PC-9 (cell line): ENCODE measurements around the gene ANKRD11. TPM values are rescaled to one million over a fixed set of nuclear protein-coding genes. Genes with fewer than 3 reads are reported as not detected.
A peak's percentile ranks its signal among the peaks of the same experiment; 100 is the strongest.

Experiments used
- BruUV-seq: library from RNA; stranded (reverse); fragments of 400-500 nt; replicated peaks from 2 replicates; lab custom pipeline; 2021; lab: Mats Ljungman, UMichigan
- CTCF ChIA-PET: fragments of 300-600 bp; sonication (Branson Sonifier 250); formaldehyde crosslinking; loops from one replicate; lab custom pipeline; 2022; ENCODE audit warnings: antibody characterized with exemption; lab: Charles Lee
- POLR2A ChIA-PET: fragments of 300-600 bp; sonication (Branson Sonifier 250); formaldehyde crosslinking; loops from one replicate; lab custom pipeline; 2022; ENCODE audit warnings: antibody characterized with exemption; ENCODE audit not compliant: unreplicated experiment; lab: Charles Lee
- DNase-seq, 2 experiments: peaks; one replicate each; pipeline versions ENCODE4 v3.0.0 to v3.0.0-alpha.2; 2015 to 2022; ENCODE audit warnings: mixed read lengths in 1 of 2
- H2AFZ ChIP-seq: fragments of 200-600 bp; sonication (generic); 2 replicates; pipeline ENCODE4 v1.8.1; 2017; ENCODE audit warnings: antibody characterized with exemption
- H3F3A ChIP-seq: fragments of 200-600 bp; sonication (generic); 2 replicates; pipeline ENCODE4 v1.8.1; 2017; ENCODE audit warnings: antibody characterized with exemption, mild to moderate bottlenecking, low read depth; ENCODE audit not compliant: insufficient read depth
- H3K27ac ChIP-seq: fragments of 200-600 bp; sonication (generic); 2 replicates; pipeline ENCODE4 v1.6.1; 2016; ENCODE audit warnings: mixed run types
- H3K27me3 ChIP-seq: fragments of 200-600 bp; sonication (generic); 2 replicates; pipeline ENCODE4 v1.6.1; 2016; ENCODE audit warnings: low read depth, mixed run types; ENCODE audit not compliant: insufficient read depth
- H3K36me3 ChIP-seq: fragments of 200-600 bp; sonication (generic); 2 replicates; pipeline ENCODE4 v1.6.1; 2016; ENCODE audit warnings: low read depth, mixed run types
- H3K4me1 ChIP-seq: fragments of 200-600 bp; sonication (generic); replicated peaks from 2 replicates; pipeline ENCODE4 v1.6.1; 2016; ENCODE audit warnings: mixed run types; ENCODE audit not compliant: insufficient read depth
- H3K4me2 ChIP-seq: fragments of 200-600 bp; sonication (generic); 2 replicates; pipeline ENCODE4 v1.6.1; 2017; ENCODE audit warnings: mixed run types
- H3K4me3 ChIP-seq: fragments of 200-600 bp; sonication (generic); 2 replicates; pipeline ENCODE4 v1.6.1; 2016; ENCODE audit warnings: mixed run types
- H3K79me2 ChIP-seq: fragments of 200-600 bp; sonication (generic); 2 replicates; pipeline ENCODE4 v1.6.1; 2017; ENCODE audit warnings: low read depth, mixed run types
- H3K9me2 ChIP-seq: fragments of 200-600 bp; sonication (generic); 2 replicates; pipeline ENCODE4 v1.8.1; 2017; ENCODE audit warnings: mild to moderate bottlenecking; ENCODE audit not compliant: insufficient read depth
- H3K9me3 ChIP-seq: fragments of 200-600 bp; sonication (generic); 2 replicates; pipeline ENCODE4 v1.8.1; 2016; ENCODE audit warnings: low read depth; ENCODE audit not compliant: insufficient read depth
- H4K20me1 ChIP-seq: fragments of 200-600 bp; sonication (generic); 2 replicates; pipeline ENCODE4 v1.8.1; 2017; ENCODE audit not compliant: insufficient read depth
- CTCF ChIP-seq: fragments of 200-600 bp; sonication (generic); conservative IDR thresholded peaks from 2 replicates; pipeline ENCODE4 v1.6.1; 2017; ENCODE audit warnings: mixed run types, antibody characterized with exemption, mild to moderate bottlenecking, moderate library complexity
- EZH2 ChIP-seq: fragments of 200-600 bp; sonication (generic); IDR thresholded peaks from 2 replicates; pipeline ENCODE4 v1.8.0; 2017; ENCODE audit warnings: antibody characterized with exemption, low read depth
- intact Hi-C: fragments of 100-400 bp; cut with micrococcal nuclease; formaldehyde crosslinking; loops from one replicate; pipeline ENCODE4 v1.10.0; 2022; ENCODE audit not compliant: unreplicated experiment
- total RNA-seq: library from RNA; stranded (reverse); gene quantifications from 2 replicates; pipeline ENCODE4 v1.2.3, GENCODE V29; 2021

The ANKRD11 gene
- total RNA-seq, 1 experiment from 2014 or later, result 220 TPM

GRCh38 chr16:89332902-89333245, 157.5 kb downstream of the ANKRD11 start:
- H3K79me2 ChIP-seq, result peaks cover 93% of the 10 kb centered on the region
- no peak overlapping the region for H3K4me2 ChIP-seq
- no peak overlapping the region for H3K4me3 ChIP-seq
- POLR2A ChIA-PET, result interaction anchor here (0.7 kb wide), 1 partner anchor 51 kb away, joined by 8 read pairs; no protein-coding TSS in a partner anchor
- H3K27ac ChIP-seq, result no peak overlapping the region
- TF ChIP-seq EZH2 (no peak), CTCF (no peak)
- peaks cover 11% of the 10 kb centered on the region; the same call in 1 of the 2 replicates for H3K36me3 ChIP-seq
- CTCF ChIA-PET, result no interaction called here
- no peaks in the 10 kb centered on the region for H3K9me2 ChIP-seq
- H3K4me1 ChIP-seq, result peaks cover 65% of the 10 kb centered on the region
- H2AFZ ChIP-seq, result no peak overlapping the region
- H3F3A ChIP-seq, result peaks cover 54% of the 10 kb centered on the region
- DNase-seq, result no peak
- no peaks in the 10 kb centered on the region for H3K27me3 ChIP-seq
- no peaks in the 10 kb centered on the region for H3K9me3 ChIP-seq
- peaks cover 80% of the 10 kb centered on the region for H4K20me1 ChIP-seq
- BruUV-seq, result no TSS peak
- intact Hi-C loops, result loop anchor here (5.0 kb wide), 1 partner anchor 49 kb away; no protein-coding TSS in a partner anchor

- CTCF ChIA-PET, result no interaction called here
Observed at GRCh38 chr16:89332243-89332901, 158.0 kb downstream of the ANKRD11 start.

More at GRCh38 chr16:89332243-89332901, 158.0 kb downstream of the ANKRD11 start:
- BruUV-seq, result no TSS peak
- Histone ChIP-seq H3K9me3 (no peaks in the 10 kb centered on the region), H3K4me3 (no peak overlapping the region), H3K4me1 (peaks cover 70% of the 10 kb centered on the region), H3K27ac (peak overlapping the region; percentile 48; the same call in 1 of the 2 replicates), H3K36me3 (peaks cover 12% of the 10 kb centered on the region; the same call in 1 of the 2 replicates), H3K9me2 (no peaks in the 10 kb centered on the region), H3K79me2 (peaks cover 93% of the 10 kb centered on the region), H2AFZ (no peak overlapping the region), H3F3A (peaks cover 54% of the 10 kb centered on the region), H4K20me1 (peaks cover 75% of the 10 kb centered on the region), H3K4me2 (no peak overlapping the region), H3K27me3 (no peaks in the 10 kb centered on the region)
- POLR2A ChIA-PET, result interaction anchor here (0.7 kb wide), 1 partner anchor 52 kb away, joined by 8 read pairs; no protein-coding TSS in a partner anchor
- intact Hi-C loops, result loop anchor here (5.0 kb wide), 1 partner anchor 50 kb away; no protein-coding TSS in a partner anchor
- no peak for DNase-seq
- TF ChIP-seq CTCF (no peak), EZH2 (no peak)
